Stomach (tissue), 19 donors: Measurements from ENCODE around the gene OR52K1. TPM values are rescaled to one million over a fixed set of nuclear protein-coding genes. Genes with fewer than 3 reads are reported as not detected.

Source experiments
- DNase-seq, 2 donors: peaks; one replicate each; pipeline versions ENCODE4 v3.0.0 to v3.0.0-alpha.2; 2013 to 2019
- H3K27ac ChIP-seq, 5 donors: fragments of 200-600 bp in 4 of 5; sonication (generic) in 4 of 5; one replicate each; pipeline ENCODE4 v1.5.1; 2013 to 2019; ENCODE audit warnings: mild to moderate bottlenecking in 1 of 5, moderate library complexity in 1 of 5
- H3K27me3 ChIP-seq, 3 donors: fragments of 200-600 bp; sonication (generic); one replicate each; pipeline ENCODE4 v1.5.1; 2017 to 2019; ENCODE audit warnings: mixed run types in 1 of 3
- H3K36me3 ChIP-seq, 4 donors: fragments of 200-600 bp; sonication (generic); 1 replicate in 3 of 4; 2 replicates in 1 of 4; pipeline ENCODE4 v1.5.1; 2016 to 2019
- H3K4me1 ChIP-seq, 4 donors: fragments of 200-600 bp; sonication (generic); one replicate each; pipeline ENCODE4 v1.5.1; 2016 to 2019
- H3K4me3 ChIP-seq, 4 donors: fragments of 200-600 bp; sonication (generic) in 3 of 4; one replicate each; pipeline ENCODE4 v1.5.1; 2016 to 2019; ENCODE audit warnings: mild to moderate bottlenecking in 1 of 4
- H3K9me3 ChIP-seq, 4 donors: fragments of 200-600 bp; sonication (generic); one replicate each; pipeline ENCODE4 v1.5.1; 2016 to 2019
- CTCF ChIP-seq, 7 experiments: fragments of 450-650 bp in 4 of 7; fragments of 200-600 bp in 3 of 7; sonication (generic) in 3 of 7; IDR thresholded peaks; one replicate each; pipeline ENCODE4 v1.5.1; 2016 to 2019; ENCODE audit warnings: antibody characterized with exemption in 7 of 7, control low read depth in 2 of 7, mild to moderate bottlenecking in 1 of 7
- EP300 ChIP-seq: sonication (generic); formaldehyde crosslinking; IDR thresholded peaks from one replicate; pipeline ENCODE4 v1.6.1; 2017; ENCODE audit warnings: antibody characterized with exemption
- POLR2A ChIP-seq, 4 donors: fragments of 450-650 bp; IDR thresholded peaks; one replicate each; pipeline ENCODE4 v1.6.1; 2016; ENCODE audit warnings: antibody characterized with exemption in 4 of 4, control low read depth in 2 of 4, mild to moderate bottlenecking in 1 of 4, moderate library complexity in 1 of 4
- POLR2AphosphoS5 ChIP-seq, 3 donors: sonication (generic); formaldehyde crosslinking; IDR thresholded peaks; one replicate each; pipeline ENCODE4 v1.6.1; 2016; ENCODE audit warnings: antibody characterized with exemption in 3 of 3
- WGBS, 5 donors: extraction: QIAGEN DNeasy Blood & Tissue Kit in 3 of 5; methylation state at CpG; one replicate each; pipeline versions ENCODE4 v1.1.5 to v1.1.7; 2013 to 2018; 5-methylcytosine and 5-hydroxymethylcytosine counted together
- intact Hi-C: fragments of 100-400 bp; cut with DNase I; formaldehyde crosslinking; loops from one replicate; pipeline ENCODE4 v1.15.1; 2023; ENCODE audit warnings: low total_unique reads
- long read RNA-seq, 10 donors: transcript quantifications; one replicate each; lab custom pipeline, GENCODE V29; 2026
- polyA plus RNA-seq, 3 donors: library from polyadenylated mRNA; stranded (reverse); fragments of 200-250 nt; gene quantifications; one replicate each; pipeline ENCODE4 v1.2.3, GENCODE V29; 2013
- total RNA-seq, 5 donors: library from RNA; depleted of rRNA; stranded (reverse); fragments of >200 nt; gene quantifications; one replicate each; pipeline versions ENCODE4 v1.1.0 to v1.2.3, GENCODE V29; 2014 to 2016
- donor health status: healthy with polysubstance abuse.
- donor health status: Bipolar disorder and iron deficiency.
- donor health status: healthy.

Gene OR52K1
- total RNA-seq (not detected), polyA plus RNA-seq (not detected)
- long read RNA-seq, donor 1: 0 reads
- long read RNA-seq, donor 2: 0 reads
- long read RNA-seq, donor 3: 0 reads
- long read RNA-seq, donor 4: 0 reads
- long read RNA-seq, donor 5: 0 reads
- long read RNA-seq, donor 6: 0 reads
- long read RNA-seq, donor 7: 0 reads
- long read RNA-seq, donor 8: 0 reads
- long read RNA-seq, donor 9: 0 reads
- long read RNA-seq, donor 10: 0 reads

- WGBS, 5 donors: 51 to 73% (median 60%) methylated on average over 2 of the region's 2 CpGs
- Histone ChIP-seq H3K4me3 (no peak within 1 kb of the TSS), H3K27me3 (no peaks in the 10 kb centered on the region), H3K36me3 (no peaks in the 10 kb centered on the region), H3K4me1 (no peaks in the 10 kb centered on the region), H3K27ac (no peak within 1 kb of the TSS), H3K9me3 (no peaks in the 10 kb centered on the region)
- TF ChIP-seq EP300: no peak
- no peak for TF ChIP-seq POLR2A (IDR thresholded peaks at IDR 0.05)
- no peak for TF ChIP-seq CTCF (IDR thresholded peaks at IDR 0.05)
- no peak for TF ChIP-seq POLR2AphosphoS5 (IDR thresholded peaks at IDR 0.05)
- intact Hi-C loops: no loop called here
- no peak for DNase-seq
These were observed at the start of gene OR52K1 for GRCh38 chr11:4482445-4482844. TSS of gene OR52K1 (plus strand) at chr11:4482646. CDS start at chr11:4488901, 6,255 bp downstream.

- no peaks in the 10 kb centered on the region for H3K36me3 ChIP-seq
- no peak overlapping the region for H3K4me3 ChIP-seq
- WGBS, 5 donors: 66 to 82% (median 73%) methylated on average over 2 of the region's 2 CpGs
- intact Hi-C loops: no loop called here
- TF ChIP-seq CTCF (IDR thresholded peaks at IDR 0.05) (no peak), EP300 (no peak), POLR2A (IDR thresholded peaks at IDR 0.05) (no peak), POLR2AphosphoS5 (IDR thresholded peaks at IDR 0.05) (no peak)
- no peak overlapping the region for H3K27ac ChIP-seq
- no peaks in the 10 kb centered on the region for H3K9me3 ChIP-seq
- H3K4me1 ChIP-seq: no peaks in the 10 kb centered on the region
- no peaks in the 10 kb centered on the region for H3K27me3 ChIP-seq
- no peak for DNase-seq
These were observed 48.6 kb upstream of the OR52K1 start for GRCh38 chr11:4433856-4434255.

GRCh38 chr11:4436411-4436810 lies 46.0 kb upstream of the OR52K1 start:
- no peak for TF ChIP-seq EP300
- no peak for TF ChIP-seq POLR2AphosphoS5 (IDR thresholded peaks at IDR 0.05)
- TF ChIP-seq POLR2A (IDR thresholded peaks at IDR 0.05): no peak
- no peak for TF ChIP-seq CTCF (IDR thresholded peaks at IDR 0.05)
- H3K36me3 ChIP-seq: no peaks in the 10 kb centered on the region
- intact Hi-C loops: no loop called here
- no peaks in the 10 kb centered on the region for H3K27me3 ChIP-seq
- no peak overlapping the region for H3K4me3 ChIP-seq
- no peaks in the 10 kb centered on the region for H3K9me3 ChIP-seq
- H3K4me1 ChIP-seq: no peaks in the 10 kb centered on the region
- DNase-seq: no peak
- H3K27ac ChIP-seq: no peak overlapping the region
- 63 to 81% (median 70%) methylated on average over 1 of the region's 1 CpG for WGBS, 5 donors

- no peak for DNase-seq
- intact Hi-C loops: no loop called here
- Histone ChIP-seq H3K27me3 (no peaks in the 10 kb centered on the region), H3K36me3 (no peaks in the 10 kb centered on the region), H3K9me3 (no peaks in the 10 kb centered on the region), H3K27ac (no peak overlapping the region), H3K4me3 (no peak overlapping the region), H3K4me1 (no peaks in the 10 kb centered on the region)
- WGBS, 5 donors: 77 to 97% (median 89%) methylated on average over 3 of the region's 3 CpGs
- no peak for TF ChIP-seq EP300
These were observed 40.9 kb upstream of the OR52K1 start for GRCh38 chr11:4441515-4441914.

GRCh38 chr11:4443232-4443891 lies 39.1 kb upstream of the OR52K1 start:
- Histone ChIP-seq H3K36me3 (no peaks in the 10 kb centered on the region), H3K27me3 (no peaks in the 10 kb centered on the region), H3K4me3 (no peak overlapping the region), H3K9me3 (no peaks in the 10 kb centered on the region), H3K27ac (no peak overlapping the region), H3K4me1 (no peaks in the 10 kb centered on the region)
- intact Hi-C loops: no loop called here
- TF ChIP-seq CTCF (IDR thresholded peaks at IDR 0.05): no peak
- TF ChIP-seq POLR2AphosphoS5 (IDR thresholded peaks at IDR 0.05): no peak
- no peak for TF ChIP-seq EP300
- no peak for TF ChIP-seq POLR2A (IDR thresholded peaks at IDR 0.05)
- DNase-seq: no peak
- WGBS, 5 donors: 32 to 42% (median 33%) methylated on average over 3 of the region's 3 CpGs
